Tibial nerve (tissue), 4 donors: ENCODE data around the gene CACHD1. TPM values are rescaled to one million over a fixed set of nuclear protein-coding genes. Genes with fewer than 3 reads are reported as not detected.
A peak's percentile ranks its signal among the peaks of the same experiment; 100 is the strongest.

ENCODE experiments used
- DNase-seq, 2 donors: peaks; one replicate each; pipeline ENCODE4 v3.0.0-alpha.2; 2019; ENCODE audit warnings: low spot score in 2 of 2
- H3K27ac ChIP-seq, 4 donors: fragments of 200-600 bp; sonication (generic) in 3 of 4; one replicate each; pipeline ENCODE4 v1.5.1; 2017 to 2019; ENCODE audit warnings: mild to moderate bottlenecking in 1 of 4
- H3K27me3 ChIP-seq, 2 donors: fragments of 200-600 bp; sonication (generic) in 1 of 2; one replicate each; pipeline versions ENCODE4 v1.5.1 to v1.6.0; 2017 to 2019
- H3K36me3 ChIP-seq, 3 donors: fragments of 200-600 bp; sonication (generic); one replicate each; pipeline ENCODE4 v1.5.1; 2018 to 2019
- H3K4me1 ChIP-seq, 4 donors: fragments of 200-600 bp; sonication (generic) in 3 of 4; one replicate each; pipeline ENCODE4 v1.5.1; 2017 to 2019
- H3K4me3 ChIP-seq, 4 donors: fragments of 200-600 bp; sonication (generic) in 3 of 4; one replicate each; pipeline ENCODE4 v1.5.1; 2017 to 2019; ENCODE audit warnings: mild to moderate bottlenecking in 1 of 4, moderate library complexity in 1 of 4
- H3K9me3 ChIP-seq, 4 donors: fragments of 200-600 bp; sonication (generic) in 3 of 4; one replicate each; pipeline ENCODE4 v1.5.1; 2017 to 2019
- EP300 ChIP-seq, 2 donors: sonication (generic); formaldehyde crosslinking; IDR thresholded peaks; one replicate each; pipeline ENCODE4 v1.6.1; 2017; ENCODE audit warnings: antibody characterized with exemption in 2 of 2, mild to moderate bottlenecking in 1 of 2
- POLR2A ChIP-seq, 2 donors: fragments of 450-650 bp; IDR thresholded peaks; one replicate each; pipeline ENCODE4 v1.6.1; 2017; ENCODE audit warnings: antibody characterized with exemption in 2 of 2, mild to moderate bottlenecking in 2 of 2, moderate library complexity in 2 of 2
- WGBS, 2 donors: methylation state at CpG; one replicate each; pipeline ENCODE4 v1.1.5; 2018; 5-methylcytosine and 5-hydroxymethylcytosine counted together
- total RNA-seq, 4 donors: library from RNA; depleted of rRNA; stranded (reverse); fragments of >200 nt; gene quantifications; one replicate each; pipeline ENCODE4 v1.1.0, GENCODE V29; 2016
- TF ChIP-seq, protein P1 (sequence below), 5 experiments: fragments of 200-600 bp in 3 of 5; fragments of 450-650 bp in 2 of 5; sonication (generic) in 3 of 5; IDR thresholded peaks; one replicate each; pipeline ENCODE4 v1.5.1; 2016 to 2019; ENCODE audit warnings: antibody characterized with exemption in 5 of 5, mild to moderate bottlenecking in 3 of 5, moderate library complexity in 2 of 5

Gene CACHD1
- total RNA-seq, 4 donors from 2014 or later: 7.4 to 15.9 (median 10.0) TPM

DNA sequence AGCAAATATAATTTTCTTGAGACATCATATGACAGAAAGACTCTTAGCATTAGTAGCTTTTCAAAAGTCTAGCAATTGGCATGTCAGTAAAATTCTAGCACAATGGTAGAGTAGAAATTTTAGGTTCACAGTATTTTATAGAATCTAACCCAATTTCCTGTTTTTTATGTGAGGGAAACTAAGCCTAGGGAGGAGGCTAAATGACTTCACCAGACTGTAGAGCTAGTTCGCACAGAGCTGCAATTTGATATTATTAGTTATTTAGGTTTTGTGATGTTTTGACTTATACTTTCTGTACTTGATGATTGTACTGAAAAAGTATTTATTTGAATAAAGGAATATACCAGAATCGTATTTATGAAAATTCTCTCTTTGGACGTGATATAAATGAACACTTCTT is 68.5 kb downstream of the CACHD1 start:
- Histone ChIP-seq H3K9me3 (peaks cover 0 to 4% (median 0%) of the 10 kb centered on the region in 4 donors), H3K4me3 (no peak overlapping the region), H3K27me3 (no peaks in the 10 kb centered on the region), H3K36me3 (no peaks in the 10 kb centered on the region), H3K27ac (no peak overlapping the region), H3K4me1 (peaks cover 0 to 45% (median 4%) of the 10 kb centered on the region in 4 donors)
- no peak for DNase-seq
- TF ChIP-seq, protein P1, sequence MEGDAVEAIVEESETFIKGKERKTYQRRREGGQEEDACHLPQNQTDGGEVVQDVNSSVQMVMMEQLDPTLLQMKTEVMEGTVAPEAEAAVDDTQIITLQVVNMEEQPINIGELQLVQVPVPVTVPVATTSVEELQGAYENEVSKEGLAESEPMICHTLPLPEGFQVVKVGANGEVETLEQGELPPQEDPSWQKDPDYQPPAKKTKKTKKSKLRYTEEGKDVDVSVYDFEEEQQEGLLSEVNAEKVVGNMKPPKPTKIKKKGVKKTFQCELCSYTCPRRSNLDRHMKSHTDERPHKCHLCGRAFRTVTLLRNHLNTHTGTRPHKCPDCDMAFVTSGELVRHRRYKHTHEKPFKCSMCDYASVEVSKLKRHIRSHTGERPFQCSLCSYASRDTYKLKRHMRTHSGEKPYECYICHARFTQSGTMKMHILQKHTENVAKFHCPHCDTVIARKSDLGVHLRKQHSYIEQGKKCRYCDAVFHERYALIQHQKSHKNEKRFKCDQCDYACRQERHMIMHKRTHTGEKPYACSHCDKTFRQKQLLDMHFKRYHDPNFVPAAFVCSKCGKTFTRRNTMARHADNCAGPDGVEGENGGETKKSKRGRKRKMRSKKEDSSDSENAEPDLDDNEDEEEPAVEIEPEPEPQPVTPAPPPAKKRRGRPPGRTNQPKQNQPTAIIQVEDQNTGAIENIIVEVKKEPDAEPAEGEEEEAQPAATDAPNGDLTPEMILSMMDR (IDR thresholded peaks at IDR 0.05): no peak
- TF ChIP-seq EP300 (IDR thresholded peaks at IDR 0.05): no peak
- no peak for TF ChIP-seq POLR2A (IDR thresholded peaks at IDR 0.05)
- WGBS, 2 donors: 78 to 89% methylated on average over 3 of the region's 3 CpGs

GRCh38 chr1:64539289-64539688 is 69.4 kb downstream of the CACHD1 start:
- H3K4me3 ChIP-seq: no peak overlapping the region
- H3K27me3 ChIP-seq: no peaks in the 10 kb centered on the region
- H3K36me3 ChIP-seq: no peaks in the 10 kb centered on the region
- TF ChIP-seq POLR2A (IDR thresholded peaks at IDR 0.05): no peak
- TF ChIP-seq, protein P1 (IDR thresholded peaks at IDR 0.05): no peak
- no peak for TF ChIP-seq EP300 (IDR thresholded peaks at IDR 0.05)
- H3K27ac ChIP-seq: peak overlapping the region in 1 of 4 donors; percentile 67
- 41 to 55% methylated on average over 3 of the region's 3 CpGs for WGBS, 2 donors
- no peak for DNase-seq
- H3K9me3 ChIP-seq: peaks cover 0 to 4% (median 0%) of the 10 kb centered on the region in 4 donors
- peaks cover 0 to 45% (median 4%) of the 10 kb centered on the region in 4 donors for H3K4me1 ChIP-seq

GRCh38 chr1:64539781-64540218 is 69.9 kb downstream of the CACHD1 start:
- Histone ChIP-seq H3K27me3 (no peaks in the 10 kb centered on the region), H3K36me3 (no peaks in the 10 kb centered on the region), H3K27ac (peak overlapping the region in 2 of 4 donors; percentile 22 to 67), H3K9me3 (no peaks in the 10 kb centered on the region), H3K4me3 (peak overlapping the region in 1 of 4 donors; percentile 32), H3K4me1 (peaks cover 0 to 45% (median 4%) of the 10 kb centered on the region in 4 donors)
- peak; percentile 45 to 75 for DNase-seq
- WGBS, 2 donors: 53 to 58% methylated on average over 2 of the region's 2 CpGs
- no peak for TF ChIP-seq EP300 (IDR thresholded peaks at IDR 0.05)
- TF ChIP-seq, protein P1 (IDR thresholded peaks at IDR 0.05): no peak
- no peak for TF ChIP-seq POLR2A (IDR thresholded peaks at IDR 0.05)

- WGBS, 2 donors: 34 to 36% methylated on average over 6 of the region's 6 CpGs
- Histone ChIP-seq H3K4me1 (peaks cover 0 to 45% (median 4%) of the 10 kb centered on the region in 4 donors), H3K9me3 (no peaks in the 10 kb centered on the region), H3K27me3 (no peaks in the 10 kb centered on the region), H3K27ac (peak overlapping the region in 3 of 4 donors; percentile 2 to 67 (median 22)), H3K4me3 (peak overlapping the region in 1 of 4 donors; percentile 32), H3K36me3 (no peaks in the 10 kb centered on the region)
- TF ChIP-seq EP300 (IDR thresholded peaks at IDR 0.05) (peak in 1 of 2 donors; percentile 67), POLR2A (IDR thresholded peaks at IDR 0.05) (no peak)
- TF ChIP-seq, protein P1 (IDR thresholded peaks at IDR 0.05): no peak
- no peak for DNase-seq
These were observed 70.4 kb downstream of the CACHD1 start for GRCh38 chr1:64540265-64540791.

GRCh38 chr1:64542118-64542517 is 72.2 kb downstream of the CACHD1 start:
- 80 to 82% methylated on average over 4 of the region's 4 CpGs for WGBS, 2 donors
- no peak overlapping the region for H3K4me3 ChIP-seq
- H3K27ac ChIP-seq: peak overlapping the region in 1 of 4 donors; percentile 43
- no peak for DNase-seq
- H3K4me1 ChIP-seq: peaks cover 0 to 40% (median 3%) of the 10 kb centered on the region in 4 donors
- no peaks in the 10 kb centered on the region for H3K27me3 ChIP-seq
- no peaks in the 10 kb centered on the region for H3K36me3 ChIP-seq
- no peaks in the 10 kb centered on the region for H3K9me3 ChIP-seq
- peak in 1 of 2 donors; percentile 47 for TF ChIP-seq EP300 (IDR thresholded peaks at IDR 0.05)
- TF ChIP-seq POLR2A (IDR thresholded peaks at IDR 0.05): no peak
